ENCODE results near the gene TRMT1. TPM values are rescaled to one million over a fixed set of nuclear protein-coding genes. Genes with fewer than 3 reads are reported as not detected.

Gene TRMT1
- polyA plus RNA-seq, 4 donors = 18.6 to 37.5 (median 28.3) TPM

GRCh38 chr19:13160557-13160956 is 44.0 kb upstream of the TRMT1 start:
- Histone ChIP-seq H3K36me3 (ENCODE audit: control insufficient read depth in 3 of 3, insufficient read depth in 2 of 3, low read depth in 1 of 3, low read length in 3 of 3) (no peaks in the 10 kb centered on the region), H3K4me3 (ENCODE audit: low read depth in 1 of 3, low read length in 3 of 3) (no peak overlapping the region), H3K9me3 (ENCODE audit: control insufficient read depth in 2 of 2, insufficient read depth in 1 of 2, low read depth in 1 of 2, low read length in 1 of 2) (no peaks in the 10 kb centered on the region), H3K27me3 (ENCODE audit: control insufficient read depth in 3 of 3, insufficient read depth in 3 of 3, low read length in 3 of 3) (no peaks in the 10 kb centered on the region), H3K4me1 (ENCODE audit: control insufficient read depth in 3 of 3, insufficient read depth in 2 of 3, low read depth in 1 of 3, low read length in 2 of 3) (peaks cover 0 to 53% (median 14%) of the 10 kb centered on the region in 3 donors), H3K27ac (ENCODE audit: low read depth in 1 of 3, low read length in 2 of 3) (peak overlapping the region in 2 of 3 donors; percentile 60 to 100)
- DNase-seq = peak; percentile 54 to 88
- no peak for FAIRE-seq
- WGBS, 3 donors = 27 to 55% (median 32%) methylated on average over 1 of the region's 1 CpG

DNA sequence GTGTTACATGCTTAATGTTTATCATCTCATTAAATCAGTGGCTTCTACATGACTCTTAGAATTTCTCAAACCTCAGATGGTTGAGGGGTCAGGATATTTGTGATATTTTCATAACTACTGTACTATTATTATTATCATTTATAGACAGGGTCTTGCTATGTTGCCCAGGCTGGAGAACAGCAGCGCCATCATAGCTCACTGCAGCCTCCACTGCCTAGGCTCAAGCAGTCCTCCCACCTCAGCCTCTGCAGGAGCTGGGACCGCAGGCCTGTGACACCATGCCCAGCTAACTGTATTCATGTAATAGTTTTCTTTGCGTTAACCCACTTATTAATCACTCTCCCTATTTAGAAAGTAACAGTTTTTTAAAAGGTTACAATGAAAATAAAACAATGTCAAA is 43.2 kb upstream of the TRMT1 start:
- H3K9me3 ChIP-seq (ENCODE audit: control insufficient read depth in 2 of 2, insufficient read depth in 1 of 2, low read depth in 1 of 2, low read length in 1 of 2) = no peaks in the 10 kb centered on the region
- DNase-seq (no peak), FAIRE-seq (no peak)
- H3K27ac ChIP-seq (ENCODE audit: low read depth in 1 of 3, low read length in 2 of 3) = no peak overlapping the region
- H3K4me1 ChIP-seq (ENCODE audit: control insufficient read depth in 3 of 3, insufficient read depth in 2 of 3, low read depth in 1 of 3, low read length in 2 of 3) = peaks cover 0 to 50% (median 9%) of the 10 kb centered on the region in 3 donors
- H3K36me3 ChIP-seq (ENCODE audit: control insufficient read depth in 3 of 3, insufficient read depth in 2 of 3, low read depth in 1 of 3, low read length in 3 of 3) = no peaks in the 10 kb centered on the region
- WGBS, 3 donors = 93 to 95% (median 93%) methylated on average over 3 of the region's 3 CpGs
- H3K27me3 ChIP-seq (ENCODE audit: control insufficient read depth in 3 of 3, insufficient read depth in 3 of 3, low read length in 3 of 3) = no peaks in the 10 kb centered on the region
- no peak overlapping the region for H3K4me3 ChIP-seq (ENCODE audit: low read depth in 1 of 3, low read length in 3 of 3)

DNA sequence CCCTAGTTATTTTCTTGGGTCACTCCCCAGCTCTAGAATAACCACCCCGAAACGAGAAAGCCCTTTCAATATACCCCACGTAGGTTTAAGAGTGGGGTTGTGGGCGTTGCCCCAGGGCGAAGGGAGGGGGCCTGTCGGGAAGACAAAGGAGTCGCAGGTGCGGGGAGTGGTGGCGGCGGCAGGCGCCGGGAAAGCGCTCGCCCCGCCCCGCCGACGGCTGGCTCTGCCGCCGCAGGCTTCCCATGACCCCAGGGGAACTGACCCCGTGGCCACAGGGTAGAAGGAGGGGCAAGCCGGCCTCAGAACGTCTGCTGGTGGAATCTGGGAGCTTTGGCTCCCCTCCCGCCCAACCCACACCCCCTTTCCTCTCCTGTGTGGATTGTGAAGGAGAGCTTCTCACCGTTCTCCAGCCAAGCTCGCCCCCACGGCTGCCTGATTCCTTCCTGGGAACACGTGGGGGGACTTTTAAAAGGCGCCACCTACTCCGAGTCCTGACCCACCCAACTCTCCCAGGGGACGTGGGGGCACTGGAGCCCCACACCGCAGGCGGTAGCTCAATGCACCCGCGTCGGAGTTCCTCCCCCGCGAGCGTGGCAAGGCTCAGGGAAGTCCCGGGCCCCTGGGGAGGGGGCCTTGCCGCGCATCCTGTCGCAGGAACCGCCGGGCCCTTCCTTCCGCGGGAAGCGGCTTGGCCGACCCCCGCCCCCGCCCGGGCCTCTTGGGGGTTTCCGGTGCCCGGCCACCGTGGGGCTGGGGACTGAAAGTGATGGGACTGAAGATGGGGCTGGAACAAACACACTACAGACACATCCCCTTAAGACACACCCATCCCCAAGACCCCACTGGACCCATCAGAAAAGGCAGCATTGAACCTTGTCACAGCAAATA is 39.2 kb upstream of the TRMT1 start:
- 2 to 4% (median 4%) methylated on average over 46 to 55 of the region's 55 CpGs for WGBS, 3 donors
- Histone ChIP-seq H3K27ac (ENCODE audit: low read depth in 1 of 3, low read length in 2 of 3) (peak overlapping the region; percentile 98 to 99 (median 99)), H3K4me1 (ENCODE audit: control insufficient read depth in 3 of 3, insufficient read depth in 2 of 3, low read depth in 1 of 3, low read length in 2 of 3) (peaks cover 0 to 18% (median 0%) of the 10 kb centered on the region in 3 donors), H3K9me3 (ENCODE audit: control insufficient read depth in 2 of 2, insufficient read depth in 1 of 2, low read depth in 1 of 2, low read length in 1 of 2) (no peaks in the 10 kb centered on the region), H3K4me3 (ENCODE audit: low read depth in 1 of 3, low read length in 3 of 3) (peak overlapping the region; percentile 99), H3K27me3 (ENCODE audit: control insufficient read depth in 3 of 3, insufficient read depth in 3 of 3, low read length in 3 of 3) (no peaks in the 10 kb centered on the region), H3K36me3 (ENCODE audit: control insufficient read depth in 3 of 3, insufficient read depth in 2 of 3, low read depth in 1 of 3, low read length in 3 of 3) (peaks cover 0 to 16% (median 0%) of the 10 kb centered on the region in 3 donors)
- DNase-seq (peak; percentile 77 to 93), FAIRE-seq (no peak)

- DNase-seq (peak; percentile 91 to 96), FAIRE-seq (no peak)
- Histone ChIP-seq H3K27ac (ENCODE audit: low read depth in 1 of 3, low read length in 2 of 3) (peak overlapping the region; percentile 98 to 99 (median 99)), H3K9me3 (ENCODE audit: control insufficient read depth in 2 of 2, insufficient read depth in 1 of 2, low read depth in 1 of 2, low read length in 1 of 2) (no peaks in the 10 kb centered on the region), H3K4me1 (ENCODE audit: control insufficient read depth in 3 of 3, insufficient read depth in 2 of 3, low read depth in 1 of 3, low read length in 2 of 3) (peaks cover 0 to 13% (median 0%) of the 10 kb centered on the region in 3 donors), H3K36me3 (ENCODE audit: control insufficient read depth in 3 of 3, insufficient read depth in 2 of 3, low read depth in 1 of 3, low read length in 3 of 3) (peaks cover 0 to 16% (median 0%) of the 10 kb centered on the region in 3 donors), H3K4me3 (ENCODE audit: low read depth in 1 of 3, low read length in 3 of 3) (peak overlapping the region; percentile 99), H3K27me3 (ENCODE audit: control insufficient read depth in 3 of 3, insufficient read depth in 3 of 3, low read length in 3 of 3) (no peaks in the 10 kb centered on the region)
- WGBS, 3 donors = 1 to 3% (median 1%) methylated on average over 23 to 24 of the region's 24 CpGs
These were observed 38.5 kb upstream of the TRMT1 start for GRCh38 chr19:13154911-13155471.

- Histone ChIP-seq H3K27ac (ENCODE audit: low read depth in 1 of 3, low read length in 2 of 3) (peak overlapping the region; percentile 98 to 99 (median 99)), H3K36me3 (ENCODE audit: control insufficient read depth in 3 of 3, insufficient read depth in 2 of 3, low read depth in 1 of 3, low read length in 3 of 3) (peaks cover 0 to 16% (median 0%) of the 10 kb centered on the region in 3 donors), H3K4me1 (ENCODE audit: control insufficient read depth in 3 of 3, insufficient read depth in 2 of 3, low read depth in 1 of 3, low read length in 2 of 3) (peaks cover 0 to 13% (median 0%) of the 10 kb centered on the region in 3 donors), H3K4me3 (ENCODE audit: low read depth in 1 of 3, low read length in 3 of 3) (peak overlapping the region; percentile 99), H3K27me3 (ENCODE audit: control insufficient read depth in 3 of 3, insufficient read depth in 3 of 3, low read length in 3 of 3) (no peaks in the 10 kb centered on the region), H3K9me3 (ENCODE audit: control insufficient read depth in 2 of 2, insufficient read depth in 1 of 2, low read depth in 1 of 2, low read length in 1 of 2) (no peaks in the 10 kb centered on the region)
- DNase-seq (peak; percentile 85 to 92), FAIRE-seq (no peak)
- 0% methylated on average over 21 of the region's 21 CpGs for WGBS, 3 donors
These were observed 37.8 kb upstream of the TRMT1 start for GRCh38 chr19:13154241-13154778.

- no peak for FAIRE-seq
- Histone ChIP-seq H3K4me3 (ENCODE audit: low read depth in 1 of 3, low read length in 3 of 3) (peak overlapping the region; percentile 99), H3K27me3 (ENCODE audit: control insufficient read depth in 3 of 3, insufficient read depth in 3 of 3, low read length in 3 of 3) (no peaks in the 10 kb centered on the region), H3K36me3 (ENCODE audit: control insufficient read depth in 3 of 3, insufficient read depth in 2 of 3, low read depth in 1 of 3, low read length in 3 of 3) (peaks cover 0 to 16% (median 0%) of the 10 kb centered on the region in 3 donors), H3K4me1 (ENCODE audit: control insufficient read depth in 3 of 3, insufficient read depth in 2 of 3, low read depth in 1 of 3, low read length in 2 of 3) (peaks cover 0 to 16% (median 1%) of the 10 kb centered on the region in 3 donors), H3K27ac (ENCODE audit: low read depth in 1 of 3, low read length in 2 of 3) (peak overlapping the region; percentile 98 to 99 (median 99)), H3K9me3 (ENCODE audit: control insufficient read depth in 2 of 2, insufficient read depth in 1 of 2, low read depth in 1 of 2, low read length in 1 of 2) (no peaks in the 10 kb centered on the region)
- DNase-seq = peak; percentile 33 to 61
- 0 to 1% (median 1%) methylated on average over 33 to 69 of the region's 69 CpGs for WGBS, 3 donors
These were observed 37.2 kb upstream of the TRMT1 start for GRCh38 chr19:13153569-13154240.

DNA sequence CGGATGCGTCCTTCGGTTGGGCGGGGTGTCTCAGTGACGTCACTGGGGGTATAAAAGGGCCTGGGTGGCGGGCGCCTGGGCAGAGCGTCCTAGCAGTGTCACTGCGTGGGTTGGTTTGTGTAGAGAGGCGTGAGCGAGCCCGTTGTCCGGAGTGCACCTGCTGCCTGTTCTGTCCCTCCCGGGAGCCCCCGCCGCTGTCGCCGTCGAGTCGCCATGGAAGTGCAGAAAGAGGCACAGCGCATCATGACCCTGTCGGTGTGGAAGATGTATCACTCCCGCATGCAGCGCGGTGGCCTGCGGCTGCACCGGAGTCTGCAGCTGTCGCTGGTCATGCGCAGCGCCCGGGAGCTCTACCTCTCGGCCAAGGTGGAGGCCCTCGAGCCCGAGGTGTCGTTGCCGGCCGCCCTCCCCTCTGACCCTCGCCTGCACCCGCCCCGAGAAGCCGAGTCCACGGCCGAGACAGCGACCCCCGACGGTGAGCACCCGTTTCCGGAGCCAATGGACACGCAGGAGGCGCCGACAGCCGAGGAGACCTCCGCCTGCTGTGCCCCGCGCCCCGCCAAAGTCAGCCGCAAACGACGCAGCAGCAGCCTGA is 36.5 kb upstream of the TRMT1 start:
- 0% methylated on average over 56 to 59 of the region's 59 CpGs for WGBS, 3 donors
- no peak for FAIRE-seq

More for the DNA sequence above, 36.5 kb upstream of the TRMT1 start:
- no peaks in the 10 kb centered on the region for H3K27me3 ChIP-seq (ENCODE audit: control insufficient read depth in 3 of 3, insufficient read depth in 3 of 3, low read length in 3 of 3)
- H3K9me3 ChIP-seq (ENCODE audit: control insufficient read depth in 2 of 2, insufficient read depth in 1 of 2, low read depth in 1 of 2, low read length in 1 of 2) = no peaks in the 10 kb centered on the region
- H3K4me1 ChIP-seq (ENCODE audit: control insufficient read depth in 3 of 3, insufficient read depth in 2 of 3, low read depth in 1 of 3, low read length in 2 of 3) = peaks cover 0 to 17% (median 2%) of the 10 kb centered on the region in 3 donors
- peak overlapping the region; percentile 98 to 99 (median 99) for H3K27ac ChIP-seq (ENCODE audit: low read depth in 1 of 3, low read length in 2 of 3)
- H3K36me3 ChIP-seq (ENCODE audit: control insufficient read depth in 3 of 3, insufficient read depth in 2 of 3, low read depth in 1 of 3, low read length in 3 of 3) = peaks cover 0 to 16% (median 0%) of the 10 kb centered on the region in 3 donors
- peak overlapping the region; percentile 99 for H3K4me3 ChIP-seq (ENCODE audit: low read depth in 1 of 3, low read length in 3 of 3)
- DNase-seq = peak; percentile 96 to 99
